ENCODE data around the gene C7orf33. TPM values are rescaled to one million over a fixed set of nuclear protein-coding genes. Genes with fewer than 3 reads are reported as not detected.
"Not testable (repeated sequence)": the region's sequence is repeated elsewhere in the genome, so short reads cannot be mapped to it uniquely, and the experiment has no call there.

The C7orf33 gene
- total RNA-seq, 1 donor from 2014 or later, result not detected

- peak; percentile 30 for DNase-seq (ENCODE audit: extremely low spot score, unreplicated experiment)
- TF ChIP-seq CTCF (IDR thresholded peaks at IDR 0.05), result no peak
- Mint-ChIP-seq H3K36me3 (ENCODE audit: unreplicated experiment) (no peaks in the 10 kb centered on the region), H3K9me3 (ENCODE audit: unreplicated experiment) (no peaks in the 10 kb centered on the region), H3K4me1 (ENCODE audit: unreplicated experiment) (no peaks in the 10 kb centered on the region), H3K4me3 (ENCODE audit: unreplicated experiment) (no peak overlapping the region), H3K27ac (ENCODE audit: unreplicated experiment) (no peak overlapping the region), H3K27me3 (ENCODE audit: unreplicated experiment) (peaks cover 51% of the 10 kb centered on the region)
Observed at GRCh38 chr7:148587076-148587475, 3.5 kb upstream of the C7orf33 start.

- Mint-ChIP-seq H3K27me3 (ENCODE audit: unreplicated experiment) (peaks cover 54% of the 10 kb centered on the region), H3K36me3 (ENCODE audit: unreplicated experiment) (no peaks in the 10 kb centered on the region), H3K4me3 (ENCODE audit: unreplicated experiment) (no peak overlapping the region), H3K27ac (ENCODE audit: unreplicated experiment) (no peak overlapping the region), H3K4me1 (ENCODE audit: unreplicated experiment) (no peaks in the 10 kb centered on the region), H3K9me3 (ENCODE audit: unreplicated experiment) (no peaks in the 10 kb centered on the region)
- DNase-seq (ENCODE audit: extremely low spot score, unreplicated experiment), result no peak
- no peak for TF ChIP-seq CTCF (IDR thresholded peaks at IDR 0.05)
Observed at GRCh38 chr7:148588168-148588567, 2.4 kb upstream of the C7orf33 start.

GRCh38 chr7:148588670-148589131, 1.9 kb upstream of the C7orf33 start:
- Mint-ChIP-seq H3K4me1 (ENCODE audit: unreplicated experiment) (no peaks in the 10 kb centered on the region), H3K4me3 (ENCODE audit: unreplicated experiment) (no peak overlapping the region), H3K27me3 (ENCODE audit: unreplicated experiment) (peaks cover 57% of the 10 kb centered on the region), H3K36me3 (ENCODE audit: unreplicated experiment) (no peaks in the 10 kb centered on the region), H3K9me3 (ENCODE audit: unreplicated experiment) (no peaks in the 10 kb centered on the region), H3K27ac (ENCODE audit: unreplicated experiment) (no peak overlapping the region)
- DNase-seq (ENCODE audit: extremely low spot score, unreplicated experiment), result no peak
- no peak for TF ChIP-seq CTCF (IDR thresholded peaks at IDR 0.05)

- no peaks in the 10 kb centered on the region for H3K4me1 Mint-ChIP-seq (ENCODE audit: unreplicated experiment)
- no peak for TF ChIP-seq CTCF (IDR thresholded peaks at IDR 0.05)
- no peak overlapping the region for H3K27ac Mint-ChIP-seq (ENCODE audit: unreplicated experiment)
- H3K27me3 Mint-ChIP-seq (ENCODE audit: unreplicated experiment), result peaks cover 53% of the 10 kb centered on the region
- no peaks in the 10 kb centered on the region for H3K36me3 Mint-ChIP-seq (ENCODE audit: unreplicated experiment)
- DNase-seq (ENCODE audit: extremely low spot score, unreplicated experiment), result no peak
- H3K4me3 Mint-ChIP-seq (ENCODE audit: unreplicated experiment), result no peak overlapping the region
- H3K9me3 Mint-ChIP-seq (ENCODE audit: unreplicated experiment), result no peaks in the 10 kb centered on the region
Observed at GRCh38 chr7:148589640-148590039, 926 bp upstream of the C7orf33 start.

GRCh38 chr7:148596354-148596753, 5.8 kb downstream of the C7orf33 start:
- not testable (repeated sequence) for H3K9me3 Mint-ChIP-seq (ENCODE audit: unreplicated experiment); H3K36me3 Mint-ChIP-seq (ENCODE audit: unreplicated experiment); H3K4me1 Mint-ChIP-seq (ENCODE audit: unreplicated experiment); H3K4me3 Mint-ChIP-seq (ENCODE audit: unreplicated experiment); H3K27ac Mint-ChIP-seq (ENCODE audit: unreplicated experiment); DNase-seq (ENCODE audit: extremely low spot score, unreplicated experiment)
- H3K27me3 Mint-ChIP-seq (ENCODE audit: unreplicated experiment), result peaks cover 20% of the 10 kb centered on the region

- Mint-ChIP-seq H3K4me1 (ENCODE audit: unreplicated experiment) (no peaks in the 10 kb centered on the region), H3K9me3 (ENCODE audit: unreplicated experiment) (no peaks in the 10 kb centered on the region), H3K27me3 (ENCODE audit: unreplicated experiment) (peaks cover 23% of the 10 kb centered on the region), H3K4me3 (ENCODE audit: unreplicated experiment) (no peak overlapping the region), H3K27ac (ENCODE audit: unreplicated experiment) (no peak overlapping the region), H3K36me3 (ENCODE audit: unreplicated experiment) (no peaks in the 10 kb centered on the region)
- no peak for TF ChIP-seq CTCF (IDR thresholded peaks at IDR 0.05)
- no peak for DNase-seq (ENCODE audit: extremely low spot score, unreplicated experiment)
Observed at GRCh38 chr7:148598351-148598750, 7.8 kb downstream of the C7orf33 start.
